Middle frontal gyrus (tissue), 1 donor: ENCODE data around the gene OSBPL5.
"Not testable (repeated sequence)": the region's sequence is repeated elsewhere in the genome, so short reads cannot be mapped to it uniquely, and the experiment has no call there.

ENCODE experiments used
- DNase-seq: peaks from one replicate; pipeline ENCODE4 v3.0.0-alpha.2; 2015; ENCODE audit warnings: low spot score; ENCODE audit errors: extremely low spot score

The OSBPL5 gene

GRCh38 chr11:3123761-3124733, 41.1 kb downstream of the OSBPL5 start:
- DNase-seq: no peak

DNA sequence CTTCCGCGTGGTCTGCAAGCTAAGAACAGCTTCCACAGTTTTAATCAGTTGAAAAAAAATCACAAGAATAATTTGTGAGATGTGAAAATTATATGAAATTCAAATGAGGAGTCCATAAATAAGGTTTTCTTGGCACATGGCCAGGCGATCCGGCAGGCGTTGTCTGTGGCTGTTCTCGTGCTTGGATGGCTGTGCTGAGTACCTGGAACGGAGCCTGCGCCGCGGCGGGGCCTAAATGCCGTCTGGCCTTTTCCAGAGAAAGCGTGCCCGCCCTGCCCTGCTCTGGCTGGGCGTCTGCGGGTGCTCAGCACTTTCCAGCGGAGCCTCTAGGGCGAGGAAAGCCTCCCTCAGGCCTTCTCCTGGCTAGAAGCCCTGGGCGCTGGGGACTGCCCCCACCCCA, 41.8 kb downstream of the OSBPL5 start:
- DNase-seq: peak; percentile 40

DNA sequence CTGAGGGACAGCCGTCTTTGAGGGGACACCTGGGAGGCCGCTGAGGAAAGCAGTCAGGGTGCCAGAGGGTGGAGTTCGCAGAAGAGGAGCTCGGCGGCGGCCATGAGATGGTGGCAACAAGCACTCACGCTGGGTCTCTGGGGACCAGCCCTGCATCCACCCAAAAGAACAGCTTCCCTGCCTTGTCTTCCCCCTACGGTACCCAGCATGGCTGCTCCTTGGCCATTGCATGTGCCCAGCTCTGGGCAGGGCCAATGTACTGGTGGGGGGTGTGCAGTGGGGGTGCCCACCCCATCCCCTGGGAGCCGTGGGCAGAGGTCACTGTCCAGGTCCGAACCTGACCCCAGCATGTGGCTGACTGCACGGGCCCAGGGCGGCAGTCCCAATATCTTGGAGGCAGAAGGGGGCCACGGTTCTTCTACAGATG, 42.3 kb downstream of the OSBPL5 start:
- no peak for DNase-seq

- no peak for DNase-seq
These were observed 43.0 kb downstream of the OSBPL5 start for GRCh38 chr11:3121931-3122774.

GRCh38 chr11:3121416-3121815, 43.7 kb downstream of the OSBPL5 start:
- no peak for DNase-seq

DNA sequence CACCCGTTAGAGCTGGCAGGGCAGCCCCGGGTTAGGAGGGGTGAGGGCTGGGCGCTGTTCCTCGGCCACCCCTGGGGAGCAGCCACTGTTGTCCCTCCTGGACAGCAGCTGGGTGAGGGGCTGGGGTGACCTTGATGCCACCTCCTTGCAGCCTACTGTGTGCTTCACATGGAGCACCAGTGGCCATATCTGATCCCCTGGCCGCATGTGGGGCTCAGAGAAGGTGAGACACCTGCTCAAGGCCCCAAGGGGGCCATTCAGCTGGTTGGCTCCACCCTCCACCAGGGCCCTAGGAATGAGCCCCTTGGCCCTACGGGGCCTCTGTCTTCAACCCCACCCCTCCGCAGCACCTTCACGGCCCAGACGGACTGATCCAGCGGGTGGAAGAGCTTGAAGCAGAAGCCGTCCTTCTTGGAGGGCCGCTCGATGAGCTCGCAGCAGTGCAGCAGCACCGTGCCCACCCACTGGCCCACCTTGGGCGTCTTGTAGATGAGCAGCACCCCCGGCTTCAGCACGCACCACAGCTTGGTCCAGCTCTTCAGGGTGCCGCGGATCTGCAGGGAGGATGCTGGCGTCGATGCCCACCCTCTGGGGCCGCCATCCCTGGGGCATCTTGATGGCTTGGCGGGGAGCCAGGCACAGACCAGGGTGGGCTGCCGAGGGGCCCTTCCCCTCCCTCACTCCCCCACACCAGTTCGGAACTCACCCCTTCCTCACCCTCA, 44.9 kb downstream of the OSBPL5 start:
- DNase-seq: no peak

DNA sequence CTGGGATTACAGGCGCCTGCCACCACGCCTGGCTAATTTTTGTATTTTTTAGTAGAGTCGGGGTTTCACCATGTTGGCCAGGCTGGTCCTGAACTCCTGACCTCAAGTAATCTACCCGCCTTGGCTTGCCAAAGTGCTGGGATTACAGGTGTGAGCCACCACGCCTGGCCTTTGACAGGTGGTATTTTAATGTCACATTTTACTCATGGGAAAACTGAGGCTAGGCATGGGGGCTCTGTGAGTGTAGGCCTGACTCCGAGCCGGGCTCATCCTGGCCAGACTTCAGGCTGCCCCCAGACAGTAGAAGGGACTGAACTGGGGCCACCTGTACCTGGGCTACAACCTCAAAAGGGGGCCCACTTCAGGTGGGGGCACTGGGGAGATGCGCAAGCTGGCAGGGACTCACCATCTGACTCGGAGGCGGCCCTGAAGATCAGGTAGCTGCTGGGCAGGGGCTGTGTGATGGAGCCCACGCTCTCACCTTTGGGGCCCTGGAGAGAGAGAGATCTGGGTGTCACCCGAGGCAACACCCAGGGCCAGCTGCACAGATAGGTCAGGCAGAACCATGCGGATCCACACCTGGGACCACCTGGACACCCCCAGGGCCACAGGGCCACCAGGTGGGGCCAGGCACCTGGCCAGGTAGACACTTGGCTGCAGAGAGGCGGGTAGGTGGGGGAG, 45.8 kb downstream of the OSBPL5 start:
- no peak for DNase-seq

DNA sequence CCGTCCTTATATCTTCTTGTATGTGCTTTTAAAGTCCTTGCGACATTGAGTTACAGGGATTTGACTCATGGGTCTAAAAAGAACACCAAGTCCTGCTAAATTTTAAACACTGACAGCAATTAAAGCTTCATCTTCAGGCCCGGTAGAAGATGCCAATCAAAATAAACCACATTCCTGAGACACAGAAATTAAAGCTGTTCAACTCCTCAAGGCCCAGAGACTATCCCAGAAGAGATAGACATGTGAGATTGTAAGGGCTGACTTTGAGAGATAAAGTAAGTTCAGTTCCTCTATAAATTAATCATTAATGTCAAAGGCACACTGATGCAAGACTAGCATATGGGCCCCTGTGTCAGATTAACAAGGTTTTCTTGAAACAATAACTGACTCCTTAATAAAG, 49.8 kb downstream of the OSBPL5 start:
- no peak for DNase-seq

DNA sequence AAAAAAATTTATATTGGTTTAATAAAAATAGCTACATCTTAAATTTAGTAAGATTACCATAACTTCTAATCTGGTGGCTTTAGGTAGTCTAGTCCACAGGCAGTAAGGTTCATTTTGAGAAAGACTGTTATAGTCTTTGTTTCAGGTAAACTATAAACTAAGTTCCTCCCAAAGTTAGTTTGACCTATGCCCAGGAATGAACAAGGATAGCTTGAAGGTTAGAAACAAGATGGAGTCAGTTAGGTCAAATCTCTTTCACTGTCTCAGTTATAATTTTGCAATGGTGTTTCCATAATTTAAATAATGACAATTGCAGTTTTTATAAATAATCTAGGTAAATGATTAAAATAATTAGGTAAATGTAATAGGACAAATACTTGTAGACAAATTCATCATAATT, 51.4 kb downstream of the OSBPL5 start:
- not testable (repeated sequence) for DNase-seq

GRCh38 chr11:3111919-3112690, 53.0 kb downstream of the OSBPL5 start:
- no peak for DNase-seq

DNA sequence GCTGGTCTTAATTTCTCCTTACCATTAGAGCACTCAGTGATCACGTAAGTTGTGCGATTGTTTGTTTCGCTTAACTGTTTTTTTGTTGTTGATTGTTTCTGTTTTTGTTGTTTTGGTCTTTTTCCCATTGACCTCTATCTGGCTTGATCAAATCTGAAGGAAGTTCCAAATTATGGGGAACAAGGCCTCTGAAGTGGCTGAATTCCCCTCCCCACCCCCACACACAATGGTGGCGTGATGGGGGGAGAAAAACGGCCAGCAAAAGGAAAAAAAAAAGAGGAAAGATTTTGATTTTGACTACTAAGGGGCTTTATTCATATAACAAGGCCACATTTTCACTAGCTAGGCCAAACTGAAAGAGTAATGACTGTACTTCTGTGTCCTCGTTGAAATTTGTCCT, 53.6 kb downstream of the OSBPL5 start:
- no peak for DNase-seq

DNA sequence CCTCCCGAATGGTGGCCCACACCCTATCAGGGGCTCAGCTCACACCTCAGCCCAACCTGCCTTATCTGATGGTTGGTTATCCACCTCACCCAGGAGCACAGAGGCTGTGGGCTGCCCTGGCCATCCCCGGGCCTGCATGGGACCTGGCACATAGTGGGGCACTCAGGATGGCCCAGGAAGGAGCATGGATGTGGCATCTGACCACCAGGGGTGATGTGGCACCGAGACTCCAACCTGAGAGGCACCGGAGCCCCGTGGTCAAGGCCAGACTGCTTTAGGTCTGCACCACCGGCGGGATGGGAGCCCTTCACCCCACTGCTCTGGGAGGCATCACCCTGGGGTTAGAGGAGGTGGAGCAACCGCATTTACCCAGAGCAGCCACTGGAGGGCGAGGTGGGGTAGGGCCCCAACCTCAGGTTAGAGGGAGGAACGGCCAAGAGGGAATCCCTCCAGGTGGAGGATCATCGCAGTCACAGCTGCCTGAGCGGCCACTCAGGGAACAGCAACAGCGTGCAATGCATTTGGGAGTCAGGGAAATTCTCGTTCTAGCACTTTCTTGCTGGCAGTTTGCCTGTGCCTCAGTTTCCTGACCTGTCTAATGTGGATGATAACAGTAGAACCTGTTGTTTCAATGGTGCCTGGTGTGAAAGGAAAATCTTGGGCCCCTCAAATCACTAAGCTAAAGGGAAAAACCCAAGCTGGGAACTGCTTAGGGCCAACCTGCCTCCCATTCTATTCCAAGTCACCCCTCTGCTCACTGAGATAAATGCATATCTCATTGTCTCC, 55.0 kb downstream of the OSBPL5 start:
- DNase-seq: no peak

- no peak for DNase-seq
These were observed 55.7 kb downstream of the OSBPL5 start for GRCh38 chr11:3109434-3109833.

DNA sequence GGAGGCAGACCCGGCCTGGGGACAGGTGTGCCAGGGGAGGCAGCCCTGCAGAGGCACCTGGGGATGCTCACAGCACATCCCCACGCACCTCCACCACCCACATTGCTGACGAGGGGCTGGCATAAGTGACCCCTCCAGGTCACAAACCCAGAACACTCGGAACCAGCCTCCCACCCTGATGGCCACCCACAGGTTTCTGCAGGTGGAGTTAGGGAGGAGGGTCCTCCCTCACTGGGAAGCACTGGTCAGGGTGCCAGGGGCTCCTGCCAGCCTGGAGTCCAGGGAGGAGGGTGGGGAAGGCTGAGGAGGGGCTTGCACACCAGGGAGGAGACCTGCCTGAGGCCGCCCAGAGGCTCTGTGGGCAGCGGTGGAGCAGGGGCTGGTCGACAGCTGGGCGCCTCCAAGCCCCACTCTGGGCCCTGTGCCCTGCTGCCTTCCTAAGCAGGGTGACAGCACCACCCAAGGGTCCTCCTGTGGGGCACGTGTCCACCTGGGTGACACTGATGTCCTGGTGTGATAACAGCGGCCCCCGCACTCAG, 56.9 kb downstream of the OSBPL5 start:
- no peak for DNase-seq

DNA sequence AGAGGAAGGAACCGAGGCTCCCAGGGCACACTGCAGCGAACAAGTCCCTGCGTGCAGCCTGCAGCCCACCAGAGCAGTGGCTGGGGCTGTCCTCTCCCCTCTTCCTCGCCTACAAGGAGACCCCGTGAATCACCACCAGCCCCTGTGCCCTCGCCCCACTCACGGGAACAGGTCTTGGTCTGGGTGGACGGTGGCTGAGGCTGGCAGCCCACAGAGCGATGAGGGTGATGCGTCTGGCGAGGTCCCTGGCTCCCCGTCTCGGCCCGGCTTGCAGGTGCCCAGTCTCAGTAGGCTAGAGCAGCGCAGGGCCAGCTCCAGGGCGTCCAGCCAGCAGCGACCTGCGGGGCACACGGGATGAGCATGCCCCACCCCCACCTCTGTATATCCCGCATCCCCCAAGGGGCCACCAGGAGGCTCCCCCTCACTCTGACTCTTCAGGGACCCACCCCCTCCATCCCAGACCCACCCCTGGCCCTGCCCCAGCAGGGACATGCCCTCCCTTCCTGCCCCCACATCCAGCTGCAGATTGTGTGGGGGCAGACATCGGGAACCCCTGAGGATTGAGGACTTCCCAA, 57.4 kb downstream of the OSBPL5 start:
- no peak for DNase-seq

DNA sequence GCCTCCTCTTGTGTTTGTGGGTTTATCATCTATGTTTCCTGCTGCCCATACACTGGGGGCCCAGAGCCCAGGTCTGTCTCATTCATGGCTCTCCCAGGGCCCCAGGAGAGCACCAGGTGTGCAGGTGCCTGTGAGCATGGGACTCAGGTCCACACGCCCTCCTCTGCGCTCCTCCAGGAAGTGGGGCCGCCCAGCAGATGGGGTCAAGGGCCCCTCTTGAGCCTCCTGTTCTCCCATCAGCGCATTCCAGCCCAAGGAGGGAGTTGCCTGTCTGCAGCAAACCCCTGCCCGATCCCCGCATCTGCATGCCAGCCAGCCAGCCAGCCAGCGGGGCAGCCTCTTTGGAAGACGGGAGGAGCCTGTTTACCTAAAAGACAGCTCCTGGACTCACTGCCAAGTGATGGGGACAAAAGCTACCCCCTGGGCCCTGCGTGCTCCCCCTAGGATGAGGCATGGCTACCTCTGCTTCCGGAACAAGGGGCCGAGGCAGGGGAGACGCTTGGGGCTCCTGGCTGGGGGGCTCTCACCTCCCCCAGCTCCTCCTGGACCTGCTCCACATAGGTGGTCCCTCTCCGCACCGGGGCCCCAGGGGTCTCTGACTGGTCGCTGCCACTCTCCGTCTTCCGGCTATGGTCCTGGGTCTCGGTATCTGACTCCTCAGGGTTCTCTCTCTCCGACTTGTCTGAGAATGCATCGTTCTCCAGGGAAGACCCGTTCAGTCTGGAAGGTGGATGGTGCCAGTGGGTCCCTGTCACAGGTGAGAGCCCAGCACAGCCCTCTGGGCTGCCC, 58.2 kb downstream of the OSBPL5 start:
- DNase-seq: no peak

GRCh38 chr11:3105791-3106735, 59.0 kb downstream of the OSBPL5 start:
- DNase-seq: no peak
